Measurements from ENCODE around the gene BAG2. TPM values are rescaled to one million over a fixed set of nuclear protein-coding genes. Genes with fewer than 3 reads are reported as not detected.
A peak's percentile ranks its signal among the peaks of the same experiment; 100 is the strongest.

BAG2 gene
- total RNA-seq (10 to 100 TPM in 1 of 2 donors, 1 to 10 TPM in 1; 9.2 to 11.3 TPM), polyA plus RNA-seq (ENCODE audit: insufficient read length in 6 of 6) (10 to 100 TPM in 1 of 6 donors, 1 to 10 TPM in 5; 6.0 to 10.9 (median 7.4) TPM)
- long read RNA-seq, donor 1, full-length matches to known transcripts, result 14 of 14 reads
- long read RNA-seq, donor 1, partial matches to known transcripts, result 0 of 14 reads
- long read RNA-seq, donor 1, other reads (novel, unspliced or antisense), result 0 of 14 reads
- long read RNA-seq, donor 2, full-length matches to known transcripts, result 20 of 43 reads
- long read RNA-seq, donor 2, partial matches to known transcripts, result 12 of 43 reads
- long read RNA-seq, donor 2, other reads (novel, unspliced or antisense), result 11 of 43 reads
- long read RNA-seq, donor 3, full-length matches to known transcripts, result 12 of 12 reads
- long read RNA-seq, donor 3, partial matches to known transcripts, result 0 of 12 reads
- long read RNA-seq, donor 3, other reads (novel, unspliced or antisense), result 0 of 12 reads
- long read RNA-seq, donor 4, full-length matches to known transcripts, result 26 of 37 reads
- long read RNA-seq, donor 4, partial matches to known transcripts, result 1 of 37 reads
- long read RNA-seq, donor 4, other reads (novel, unspliced or antisense), result 10 of 37 reads
- long read RNA-seq, donor 5, full-length matches to known transcripts, result 14 of 27 reads
- long read RNA-seq, donor 5, partial matches to known transcripts, result 13 of 27 reads
- long read RNA-seq, donor 5, other reads (novel, unspliced or antisense), result 0 of 27 reads
- long read RNA-seq, donor 6, full-length matches to known transcripts, result 13 of 18 reads
- long read RNA-seq, donor 6, partial matches to known transcripts, result 0 of 18 reads
- long read RNA-seq, donor 6, other reads (novel, unspliced or antisense), result 5 of 18 reads
- long read RNA-seq, donor 7, full-length matches to known transcripts, result 6 of 14 reads
- long read RNA-seq, donor 7, partial matches to known transcripts, result 0 of 14 reads
- long read RNA-seq, donor 7, other reads (novel, unspliced or antisense), result 8 of 14 reads
- long read RNA-seq, donor 8, full-length matches to known transcripts, result 7 of 14 reads
- long read RNA-seq, donor 8, partial matches to known transcripts, result 0 of 14 reads
- long read RNA-seq, donor 8, other reads (novel, unspliced or antisense), result 7 of 14 reads
- long read RNA-seq, donor 9, result 0 reads
- long read RNA-seq, donor 10, full-length matches to known transcripts, result 18 of 18 reads
- long read RNA-seq, donor 10, partial matches to known transcripts, result 0 of 18 reads
- long read RNA-seq, donor 10, other reads (novel, unspliced or antisense), result 0 of 18 reads
- long read RNA-seq, donor 11, full-length matches to known transcripts, result 4 of 16 reads
- long read RNA-seq, donor 11, partial matches to known transcripts, result 6 of 16 reads
- long read RNA-seq, donor 11, other reads (novel, unspliced or antisense), result 6 of 16 reads
- long read RNA-seq, donor 12, full-length matches to known transcripts, result 12 of 12 reads
- long read RNA-seq, donor 12, partial matches to known transcripts, result 0 of 12 reads
- long read RNA-seq, donor 12, other reads (novel, unspliced or antisense), result 0 of 12 reads

DNA sequence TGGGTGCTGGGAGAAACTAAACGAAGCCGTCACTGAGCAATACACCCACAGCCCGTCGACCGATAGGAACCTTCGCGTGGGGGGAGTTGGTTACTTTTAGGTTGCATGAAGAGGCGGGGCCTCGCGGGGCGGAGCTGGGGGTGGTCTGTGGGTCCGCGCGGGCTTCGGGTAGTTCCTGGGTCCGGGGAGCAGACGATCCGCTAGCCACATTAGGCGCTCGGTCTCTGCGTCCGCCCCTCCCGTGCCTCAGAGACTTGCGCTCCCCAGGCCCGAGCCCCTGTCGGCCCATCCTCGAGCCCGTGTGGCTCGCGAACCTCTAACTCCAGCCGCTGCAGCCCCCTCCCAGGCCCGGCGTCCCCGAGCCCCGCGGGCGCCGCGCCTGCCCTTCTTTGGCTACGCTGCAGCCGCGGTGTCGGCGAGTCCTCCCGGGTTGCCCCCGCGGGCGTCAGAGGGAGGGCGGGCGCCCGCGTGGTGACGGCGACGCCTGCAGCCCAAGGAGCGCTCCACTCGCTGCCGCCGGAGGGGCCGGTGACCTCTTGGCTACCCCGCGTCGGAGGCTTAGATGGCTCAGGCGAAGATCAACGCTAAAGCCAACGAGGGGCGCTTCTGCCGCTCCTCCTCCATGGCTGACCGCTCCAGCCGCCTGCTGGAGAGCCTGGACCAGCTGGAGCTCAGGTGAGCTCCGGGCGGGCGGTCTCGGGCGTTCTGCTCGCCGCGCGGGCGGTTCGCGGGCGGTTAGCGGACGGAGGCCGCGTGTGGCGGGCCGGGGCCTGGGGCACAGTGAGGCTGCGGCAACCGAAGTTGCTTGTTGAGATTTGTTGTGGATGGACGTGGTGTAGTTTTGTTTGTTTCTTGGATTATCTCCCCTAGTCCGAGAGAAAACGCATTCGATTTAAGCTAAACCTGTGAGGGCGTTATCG is at the start of gene BAG2:
Gene BAG2 (plus strand): TSS at position 191 of the 920 bp plus-strand sequence. CDS start 372 bp downstream, at position 563.
- Histone ChIP-seq H3K27me3 (no peaks in the 10 kb centered on the region), H3K4me3 (peak within 1 kb of the TSS; percentile 62 to 74), H3K36me3 (no peaks in the 10 kb centered on the region), H3K4me1 (peaks cover 0 to 21% of the 10 kb centered on the region in 2 donors), H3K27ac (peak within 1 kb of the TSS; percentile 79 to 92), H3K9me3 (no peaks in the 10 kb centered on the region)
- TF ChIP-seq, protein P1, sequence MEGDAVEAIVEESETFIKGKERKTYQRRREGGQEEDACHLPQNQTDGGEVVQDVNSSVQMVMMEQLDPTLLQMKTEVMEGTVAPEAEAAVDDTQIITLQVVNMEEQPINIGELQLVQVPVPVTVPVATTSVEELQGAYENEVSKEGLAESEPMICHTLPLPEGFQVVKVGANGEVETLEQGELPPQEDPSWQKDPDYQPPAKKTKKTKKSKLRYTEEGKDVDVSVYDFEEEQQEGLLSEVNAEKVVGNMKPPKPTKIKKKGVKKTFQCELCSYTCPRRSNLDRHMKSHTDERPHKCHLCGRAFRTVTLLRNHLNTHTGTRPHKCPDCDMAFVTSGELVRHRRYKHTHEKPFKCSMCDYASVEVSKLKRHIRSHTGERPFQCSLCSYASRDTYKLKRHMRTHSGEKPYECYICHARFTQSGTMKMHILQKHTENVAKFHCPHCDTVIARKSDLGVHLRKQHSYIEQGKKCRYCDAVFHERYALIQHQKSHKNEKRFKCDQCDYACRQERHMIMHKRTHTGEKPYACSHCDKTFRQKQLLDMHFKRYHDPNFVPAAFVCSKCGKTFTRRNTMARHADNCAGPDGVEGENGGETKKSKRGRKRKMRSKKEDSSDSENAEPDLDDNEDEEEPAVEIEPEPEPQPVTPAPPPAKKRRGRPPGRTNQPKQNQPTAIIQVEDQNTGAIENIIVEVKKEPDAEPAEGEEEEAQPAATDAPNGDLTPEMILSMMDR (IDR thresholded peaks at IDR 0.05), result peak in 1 of 2 donors; percentile 29
- ATAC-seq (peak; percentile 93), DNase-seq (peak; percentile 77 to 93 (median 88))
- intact Hi-C loops (cut with DNase I), result no loop called here

DNA sequence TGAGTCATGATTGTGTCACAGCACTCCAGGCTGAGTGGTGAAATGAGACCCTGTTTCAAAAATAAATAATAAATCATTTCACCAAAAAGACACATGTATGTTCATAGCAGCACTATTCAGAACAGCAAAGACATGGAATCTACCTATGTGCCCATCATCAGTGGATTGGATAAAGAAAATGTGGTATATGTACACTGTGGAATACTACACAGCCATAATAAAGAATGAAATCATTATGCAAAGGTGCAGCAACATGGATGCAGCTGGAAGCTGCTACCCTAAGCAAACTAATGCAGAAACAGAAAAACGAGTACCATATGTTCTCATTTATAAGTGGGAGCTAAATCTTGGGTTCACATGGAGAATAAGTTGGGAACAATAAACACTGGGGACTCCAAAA is 49.0 kb upstream of the BAG2 start:
- Histone ChIP-seq H3K36me3 (peaks cover 0 to 5% of the 10 kb centered on the region in 2 donors), H3K27me3 (no peaks in the 10 kb centered on the region), H3K27ac (no peak overlapping the region), H3K9me3 (no peaks in the 10 kb centered on the region), H3K4me3 (no peak overlapping the region), H3K4me1 (no peaks in the 10 kb centered on the region)
- DNase-seq (no peak), ATAC-seq (no peak)
- TF ChIP-seq, protein P1 (IDR thresholded peaks at IDR 0.05), result no peak
- intact Hi-C loops (cut with DNase I), result no loop called here

DNA sequence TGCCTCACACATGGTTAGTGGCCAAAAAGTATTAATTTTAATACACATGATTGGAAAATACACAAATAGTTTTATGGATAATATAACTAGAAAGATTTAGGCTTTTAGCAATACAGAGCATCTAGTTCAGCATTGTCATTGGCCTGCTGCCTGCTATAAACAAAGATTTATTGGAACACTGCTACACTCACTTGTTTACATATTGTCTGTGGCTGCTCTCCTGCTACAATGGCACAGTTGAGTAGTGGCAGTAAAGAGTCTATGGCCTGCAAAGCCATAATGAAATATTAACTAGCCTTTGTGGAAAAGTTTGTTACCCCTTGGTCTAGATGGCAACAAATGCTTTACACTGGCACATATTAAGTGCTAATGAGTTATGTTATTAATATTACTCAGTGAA is 44.4 kb upstream of the BAG2 start:
- DNase-seq, result no peak
- H3K9me3 ChIP-seq, result no peaks in the 10 kb centered on the region

More for the DNA sequence above, 44.4 kb upstream of the BAG2 start:
- H3K27ac ChIP-seq, result no peak overlapping the region
- no peak for ATAC-seq
- H3K27me3 ChIP-seq, result no peaks in the 10 kb centered on the region
- H3K4me3 ChIP-seq, result no peak overlapping the region
- peaks cover 0 to 19% of the 10 kb centered on the region in 2 donors for H3K36me3 ChIP-seq
- TF ChIP-seq, protein P1 (IDR thresholded peaks at IDR 0.05), result no peak
- intact Hi-C loops (cut with DNase I), result no loop called here
- H3K4me1 ChIP-seq, result no peaks in the 10 kb centered on the region

Measured in left lung (tissue), 14 donors.